NCI-H146 (cell line): ENCODE data around the gene C12orf57.

Experiments
- DNase-seq: peaks from one replicate; lab custom pipeline; 2025; lab: John Stamatoyannopoulos, UW

The C12orf57 gene

GRCh38 chr12:6965026-6965661, 21.3 kb downstream of the C12orf57 start:
- DNase-seq, result peak; percentile 97

- no peak for DNase-seq
Observed at GRCh38 chr12:6965714-6966113, 21.9 kb downstream of the C12orf57 start.

GRCh38 chr12:6966351-6966750, 22.5 kb downstream of the C12orf57 start:
- DNase-seq, result no peak

GRCh38 chr12:6967651-6968100, 23.9 kb downstream of the C12orf57 start:
- DNase-seq, result no peak

GRCh38 chr12:6968426-6968825, 24.6 kb downstream of the C12orf57 start:
- DNase-seq, result no peak

GRCh38 chr12:6970096-6970527, 26.3 kb downstream of the C12orf57 start:
- peak; percentile 72 for DNase-seq

- no peak for DNase-seq
Observed at GRCh38 chr12:6974180-6974579, 30.4 kb downstream of the C12orf57 start.

GRCh38 chr12:6975297-6976032, 31.6 kb downstream of the C12orf57 start:
- no peak for DNase-seq

GRCh38 chr12:6977653-6978052, 33.8 kb downstream of the C12orf57 start:
- DNase-seq, result no peak

- no peak for DNase-seq
Observed at GRCh38 chr12:6978188-6978587, 34.4 kb downstream of the C12orf57 start.

GRCh38 chr12:6978611-6979011, 34.8 kb downstream of the C12orf57 start:
- no peak for DNase-seq

- no peak for DNase-seq
Observed at GRCh38 chr12:6979021-6979420, 35.2 kb downstream of the C12orf57 start.

- no peak for DNase-seq
Observed at GRCh38 chr12:6979453-6979852, 35.6 kb downstream of the C12orf57 start.

- no peak for DNase-seq
Observed at GRCh38 chr12:6980075-6980474, 36.3 kb downstream of the C12orf57 start.

- DNase-seq, result no peak
Observed at GRCh38 chr12:6980740-6981139, 36.9 kb downstream of the C12orf57 start.

GRCh38 chr12:6981152-6982052, 37.6 kb downstream of the C12orf57 start:
- no peak for DNase-seq

- DNase-seq, result no peak
Observed at GRCh38 chr12:6982532-6982931, 38.7 kb downstream of the C12orf57 start.

GRCh38 chr12:6987956-6988553, 44.2 kb downstream of the C12orf57 start:
- DNase-seq, result no peak
